ENCODE data around the gene CHL1. TPM values are rescaled to one million over a fixed set of nuclear protein-coding genes. Genes with fewer than 3 reads are reported as not detected.

Gene CHL1
- polyA plus RNA-seq, 4 donors: 11.0 to 24.0 (median 17.4) TPM

DNA sequence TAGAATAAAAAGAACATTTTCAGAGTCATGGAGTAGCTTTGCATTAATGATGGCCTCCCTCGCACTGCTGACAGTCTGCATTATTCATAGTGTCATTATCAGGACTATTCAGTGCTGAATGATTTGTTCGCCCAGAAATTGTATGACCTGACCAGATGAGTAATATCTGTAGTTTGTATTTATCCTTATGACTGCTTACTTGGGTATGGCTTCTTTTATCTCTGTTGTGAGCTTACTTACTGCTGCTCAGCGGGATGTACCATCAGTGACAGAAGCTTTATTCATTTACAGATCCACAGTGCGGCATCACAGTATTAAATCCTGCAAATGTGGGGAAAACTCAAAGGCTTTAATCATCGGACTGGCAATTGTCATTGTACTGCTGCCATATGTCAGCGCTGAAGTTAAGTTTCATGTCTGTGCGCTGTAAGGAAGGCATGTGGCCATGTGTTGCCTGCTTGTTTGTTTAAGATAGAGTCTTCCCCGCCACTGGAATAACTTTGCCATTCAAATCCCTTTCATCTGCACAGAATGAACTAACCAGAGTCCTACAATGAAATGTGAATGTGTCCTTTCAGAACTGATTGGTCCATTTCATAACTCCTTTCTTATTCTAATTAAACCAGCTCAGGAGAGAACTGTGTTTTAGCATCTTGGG is 262.2 kb downstream of the CHL1 start:
- DNase-seq (ENCODE audit: low read depth in 4 of 4, low spot score in 3 of 4): no peak

Data from left renal pelvis (tissue), 4 donors.